Ectodermal cell (in vitro differentiated cells): ENCODE results near the gene ANAPC2.

ENCODE experiments used
- H3K27ac ChIP-seq: 2 replicates; pipeline ENCODE4 v1.7.0; 2013; ENCODE audit warnings: mild to moderate bottlenecking, low read depth, low read length; ENCODE audit not compliant: insufficient read depth, poor library complexity, severe bottlenecking
- H3K27me3 ChIP-seq: 2 replicates; pipeline ENCODE4 v1.7.0; 2013; ENCODE audit warnings: mild to moderate bottlenecking, low read length; ENCODE audit not compliant: insufficient read depth, control insufficient read depth, poor library complexity, severe bottlenecking
- H3K36me3 ChIP-seq: one replicate; pipeline ENCODE4 v1.7.0; 2013; ENCODE audit warnings: low read length; ENCODE audit not compliant: control insufficient read depth, insufficient read depth
- H3K4me1 ChIP-seq: one replicate; pipeline ENCODE4 v1.7.0; 2013; ENCODE audit warnings: low read length; ENCODE audit not compliant: control insufficient read depth, insufficient read depth
- H3K4me3 ChIP-seq: 2 replicates; pipeline ENCODE4 v1.7.0; 2013; ENCODE audit warnings: low read depth, low read length, control low read depth; ENCODE audit not compliant: insufficient read depth
- H3K9me3 ChIP-seq: 2 replicates; pipeline ENCODE4 v1.7.0; 2013; ENCODE audit warnings: mild to moderate bottlenecking, low read length, moderate library complexity; ENCODE audit not compliant: control insufficient read depth
- WGBS, 2 experiments: methylation state at CpG; one replicate each; pipeline ENCODE4 v1.1.7; 2013; ENCODE audit warnings: missing lambda C conversion rate in 2 of 2; 5-methylcytosine and 5-hydroxymethylcytosine counted together

ANAPC2 gene

GRCh38 chr9:137179761-137180160, 8.6 kb downstream of the ANAPC2 start:
- WGBS, 2 experiments, result 96% methylated on average over 17 of the region's 17 CpGs

GRCh38 chr9:137178939-137179630, 9.3 kb downstream of the ANAPC2 start:
- peaks cover 25% of the 10 kb centered on the region for H3K27me3 ChIP-seq
- H3K27ac ChIP-seq, result no peak overlapping the region
- H3K4me1 ChIP-seq, result no peaks in the 10 kb centered on the region
- WGBS, 2 experiments, result 93 to 94% methylated on average over 19 of the region's 19 CpGs
- H3K4me3 ChIP-seq, result no peak overlapping the region
- no peaks in the 10 kb centered on the region for H3K9me3 ChIP-seq
- peaks cover 8% of the 10 kb centered on the region for H3K36me3 ChIP-seq

More at GRCh38 chr9:137179761-137180160, 8.6 kb downstream of the ANAPC2 start:
- Histone ChIP-seq H3K4me1 (no peaks in the 10 kb centered on the region), H3K9me3 (no peaks in the 10 kb centered on the region), H3K36me3 (peaks cover 8% of the 10 kb centered on the region), H3K27ac (no peak overlapping the region), H3K4me3 (no peak overlapping the region), H3K27me3 (peaks cover 18% of the 10 kb centered on the region)

- WGBS, 2 experiments, result 93 to 94% methylated on average over 23 of the region's 23 CpGs
These were observed 10.0 kb downstream of the ANAPC2 start for GRCh38 chr9:137178201-137178938.

GRCh38 chr9:137176302-137177182, 11.8 kb downstream of the ANAPC2 start:
- H3K27ac ChIP-seq, result no peak overlapping the region
- H3K36me3 ChIP-seq, result peaks cover 8% of the 10 kb centered on the region
- H3K9me3 ChIP-seq, result no peaks in the 10 kb centered on the region
- WGBS, 2 experiments, result 65 to 67% methylated on average over 17 of the region's 17 CpGs
- H3K4me1 ChIP-seq, result no peaks in the 10 kb centered on the region
- H3K27me3 ChIP-seq, result peaks cover 50% of the 10 kb centered on the region
- no peak overlapping the region for H3K4me3 ChIP-seq

More at GRCh38 chr9:137178201-137178938, 10.0 kb downstream of the ANAPC2 start:
- H3K9me3 ChIP-seq, result no peaks in the 10 kb centered on the region
- H3K36me3 ChIP-seq, result peaks cover 8% of the 10 kb centered on the region
- no peaks in the 10 kb centered on the region for H3K4me1 ChIP-seq
- peaks cover 32% of the 10 kb centered on the region for H3K27me3 ChIP-seq
- H3K27ac ChIP-seq, result no peak overlapping the region
- H3K4me3 ChIP-seq, result no peak overlapping the region

GRCh38 chr9:137175345-137175961, 12.9 kb downstream of the ANAPC2 start:
- no peak overlapping the region for H3K4me3 ChIP-seq
- no peak overlapping the region for H3K27ac ChIP-seq
- peaks cover 2% of the 10 kb centered on the region for H3K36me3 ChIP-seq
- H3K4me1 ChIP-seq, result no peaks in the 10 kb centered on the region
- 50 to 52% methylated on average over 33 of the region's 33 CpGs for WGBS, 2 experiments
- peaks cover 61% of the 10 kb centered on the region for H3K27me3 ChIP-seq
- no peaks in the 10 kb centered on the region for H3K9me3 ChIP-seq

- Histone ChIP-seq H3K4me3 (no peak overlapping the region), H3K27me3 (peaks cover 67% of the 10 kb centered on the region), H3K27ac (no peak overlapping the region), H3K36me3 (no peaks in the 10 kb centered on the region), H3K4me1 (peaks cover 3% of the 10 kb centered on the region), H3K9me3 (no peaks in the 10 kb centered on the region)
- WGBS, 2 experiments, result 30 to 38% methylated on average over 34 of the region's 34 CpGs
These were observed 13.6 kb downstream of the ANAPC2 start for GRCh38 chr9:137174722-137175293.

- no peaks in the 10 kb centered on the region for H3K36me3 ChIP-seq
- H3K9me3 ChIP-seq, result no peaks in the 10 kb centered on the region
- WGBS, 2 experiments, result 89 to 90% methylated on average over 45 of the region's 45 CpGs
- peaks cover 75% of the 10 kb centered on the region for H3K27me3 ChIP-seq
- peaks cover 9% of the 10 kb centered on the region for H3K4me1 ChIP-seq
- H3K27ac ChIP-seq, result no peak overlapping the region
- H3K4me3 ChIP-seq, result no peak overlapping the region
These were observed 14.3 kb downstream of the ANAPC2 start for GRCh38 chr9:137173796-137174664.

- Histone ChIP-seq H3K4me3 (no peak overlapping the region), H3K36me3 (no peaks in the 10 kb centered on the region), H3K27me3 (peaks cover 84% of the 10 kb centered on the region), H3K9me3 (no peaks in the 10 kb centered on the region), H3K27ac (no peak overlapping the region), H3K4me1 (peaks cover 11% of the 10 kb centered on the region)
- WGBS, 2 experiments, result 84 to 85% methylated on average over 21 of the region's 21 CpGs
These were observed 15.2 kb downstream of the ANAPC2 start for GRCh38 chr9:137172901-137173795.
